Posterior vena cava (tissue), 2 donors: Measurements from ENCODE around the gene PRELP. TPM values are rescaled to one million over a fixed set of nuclear protein-coding genes. Genes with fewer than 3 reads are reported as not detected.
"Not testable (repeated sequence)": the region's sequence is repeated elsewhere in the genome, so short reads cannot be mapped to it uniquely, and the experiment has no call there.

Experiments
- DNase-seq: peaks from one replicate; pipeline ENCODE4 v3.0.0-alpha.2; 2020; ENCODE audit warnings: low spot score
- intact Hi-C, 2 donors: fragments of 100-400 bp; cut with DNase I; formaldehyde crosslinking; loops; one replicate each; pipeline versions ENCODE4 v1.14.1 to v1.14.2; 2022 to 2023
- long read RNA-seq, 2 donors: library from polyadenylated mRNA; unstranded; transcript quantifications; one replicate each; pipeline ENCODE4 v2.0.0, GENCODE V29; 2020 to 2021
- total RNA-seq, 2 donors: library from RNA; stranded (reverse); fragmentation: NEBNext Ultra II Directional; extraction: Animal tissue kit (Norgen Biotek cat#: 25700); gene quantifications; one replicate each; pipeline ENCODE4 v1.2.1, GENCODE V29; 2021
- donor health status: DM: yes; HTN: yes; CAD: no.
- donor health status: DM: yes; HTN: yes; CAD: no.

The PRELP gene
- 100 to 1,000 TPM; 172 to 283 TPM for total RNA-seq
- long read RNA-seq, donor 1, full-length matches to known transcripts, result 85 of 280 reads
- long read RNA-seq, donor 1, partial matches to known transcripts, result 152 of 280 reads
- long read RNA-seq, donor 1, other reads (novel, unspliced or antisense), result 43 of 280 reads
- long read RNA-seq, donor 2, full-length matches to known transcripts, result 122 of 333 reads
- long read RNA-seq, donor 2, partial matches to known transcripts, result 117 of 333 reads
- long read RNA-seq, donor 2, other reads (novel, unspliced or antisense), result 94 of 333 reads

GRCh38 chr1:203475012-203475981, at the start of gene PRELP:
Gene PRELP (plus strand): TSS chr1:203475806. CDS start chr1:203483185, 7,379 bp downstream.
- no peak for DNase-seq
- intact Hi-C loops, result loop anchor here in 1 of 2 donors (10.0 kb wide), 1 partner anchor 200 kb away; no protein-coding TSS in a partner anchor

DNA sequence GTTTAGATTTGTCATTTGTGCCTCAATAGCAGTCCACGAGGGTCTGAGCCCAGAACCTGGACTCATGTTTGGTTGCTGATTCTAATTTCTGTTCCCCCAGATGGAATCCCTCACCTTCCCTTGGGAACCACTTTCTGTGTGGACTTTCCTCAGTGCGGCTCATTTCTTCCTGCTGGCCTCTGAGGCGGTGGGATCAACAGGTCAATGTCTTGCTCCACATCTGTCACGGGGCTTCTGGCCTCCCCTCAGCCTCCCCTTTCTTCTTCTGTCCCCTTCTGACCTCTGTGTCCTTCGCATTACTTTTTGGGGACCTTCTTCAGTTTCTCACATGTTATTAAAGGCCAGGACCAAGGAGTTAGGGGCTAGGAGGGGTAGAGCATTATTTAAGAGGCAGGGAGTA, 49.2 kb upstream of the PRELP start:
- intact Hi-C loops, result no loop called here
- no peak for DNase-seq

- DNase-seq, result no peak
- intact Hi-C loops, result no loop called here
Observed at GRCh38 chr1:203426870-203427269, 48.7 kb upstream of the PRELP start.

- intact Hi-C loops, result no loop called here
- no peak for DNase-seq
Observed at GRCh38 chr1:203427451-203427850, 48.2 kb upstream of the PRELP start.

GRCh38 chr1:203428981-203429599, 46.5 kb upstream of the PRELP start:
- intact Hi-C loops, result no loop called here
- no peak for DNase-seq

DNA sequence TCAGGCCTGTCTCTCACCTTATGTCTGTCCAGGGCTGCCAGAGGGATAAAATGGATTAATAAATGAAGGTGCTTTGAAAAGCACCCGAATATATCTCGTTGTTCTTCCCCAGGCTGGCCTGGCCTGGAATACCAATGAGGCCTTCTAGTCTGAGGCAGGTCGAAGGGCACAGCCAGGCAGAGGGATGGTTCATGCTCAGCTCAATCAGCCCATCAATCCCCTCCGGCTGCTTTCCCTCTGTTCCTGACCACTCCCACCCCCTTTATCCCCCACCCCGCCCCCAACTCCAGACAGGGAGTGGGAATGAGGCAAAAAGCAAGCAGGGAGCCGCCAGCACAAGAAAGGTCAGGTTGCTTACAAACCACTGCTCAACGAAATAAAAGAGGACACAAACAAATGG, 40.0 kb upstream of the PRELP start:
- DNase-seq, result no peak
- intact Hi-C loops, result no loop called here

GRCh38 chr1:203437696-203438315, 37.8 kb upstream of the PRELP start:
- intact Hi-C loops, result no loop called here
- no peak for DNase-seq

GRCh38 chr1:203439131-203439730, 36.4 kb upstream of the PRELP start:
- intact Hi-C loops, result no loop called here
- DNase-seq, result no peak

DNA sequence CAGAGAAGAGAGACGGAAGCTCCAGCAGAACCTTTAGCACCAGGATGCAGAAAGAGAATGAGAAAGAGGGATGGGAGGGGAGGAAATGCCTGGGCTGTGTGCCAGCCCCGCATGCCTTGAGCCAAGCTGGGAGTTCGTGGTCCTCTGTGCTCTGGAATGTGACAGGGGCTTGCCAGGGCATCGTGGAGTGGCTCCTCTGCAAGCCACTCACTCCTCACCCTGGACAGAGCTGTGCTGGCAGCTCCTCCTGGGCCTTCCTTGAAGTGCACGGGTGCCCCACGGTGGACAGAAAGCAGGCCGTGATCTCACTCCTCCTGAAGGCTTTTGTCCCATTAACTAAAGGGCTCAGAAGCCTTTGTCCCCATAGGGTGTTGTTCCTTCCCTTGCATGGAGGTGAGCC, 34.8 kb upstream of the PRELP start:
- intact Hi-C loops, result loop anchor here (5.0 to 10.0 kb wide), 5 partner anchors 33 to 166 kb away; no protein-coding TSS in a partner anchor
- peak; percentile 92 for DNase-seq

DNA sequence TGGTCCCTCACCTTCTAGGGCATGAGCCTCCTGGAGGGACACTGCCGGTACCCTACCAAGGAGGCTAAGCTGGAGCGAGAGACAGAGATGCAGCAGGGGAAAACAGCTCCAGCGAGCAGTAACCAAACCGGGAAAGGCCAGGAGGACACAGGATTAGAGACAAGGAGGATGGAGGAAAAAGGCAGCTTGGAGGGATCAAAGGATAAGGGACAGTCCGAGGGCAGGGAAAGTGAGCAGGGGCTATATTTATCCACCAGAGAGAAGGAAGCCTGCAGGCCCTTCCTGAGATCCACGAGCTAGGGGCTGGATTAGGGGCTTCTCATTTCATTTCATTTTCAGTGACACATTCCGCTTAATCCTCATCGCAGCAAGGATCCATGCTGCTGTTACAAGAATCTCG, 33.8 kb upstream of the PRELP start:
- intact Hi-C loops, result loop anchor here (5.0 to 10.0 kb wide), 5 partner anchors 34 to 167 kb away; no protein-coding TSS in a partner anchor
- DNase-seq, result no peak

- DNase-seq, result peak; percentile 86
- intact Hi-C loops, result loop anchor here (5.0 to 10.0 kb wide), 5 partner anchors 36 to 168 kb away; no protein-coding TSS in a partner anchor
Observed at GRCh38 chr1:203442821-203443220, 32.8 kb upstream of the PRELP start.

GRCh38 chr1:203443296-203443695, 32.3 kb upstream of the PRELP start:
- DNase-seq, result no peak
- intact Hi-C loops, result loop anchor here (5.0 to 10.0 kb wide), 5 partner anchors 36 to 168 kb away; no protein-coding TSS in a partner anchor

- intact Hi-C loops, result loop anchor here (5.0 to 10.0 kb wide), 5 partner anchors 37 to 169 kb away; no protein-coding TSS in a partner anchor
Observed at GRCh38 chr1:203444171-203444576, 31.4 kb upstream of the PRELP start.

GRCh38 chr1:203447151-203447550, 28.5 kb upstream of the PRELP start:
- intact Hi-C loops, result loop anchor here in 1 of 2 donors (10.0 kb wide), 1 partner anchor 172 kb away; no protein-coding TSS in a partner anchor
- no peak for DNase-seq

More at GRCh38 chr1:203444171-203444576, 31.4 kb upstream of the PRELP start:
- no peak for DNase-seq

DNA sequence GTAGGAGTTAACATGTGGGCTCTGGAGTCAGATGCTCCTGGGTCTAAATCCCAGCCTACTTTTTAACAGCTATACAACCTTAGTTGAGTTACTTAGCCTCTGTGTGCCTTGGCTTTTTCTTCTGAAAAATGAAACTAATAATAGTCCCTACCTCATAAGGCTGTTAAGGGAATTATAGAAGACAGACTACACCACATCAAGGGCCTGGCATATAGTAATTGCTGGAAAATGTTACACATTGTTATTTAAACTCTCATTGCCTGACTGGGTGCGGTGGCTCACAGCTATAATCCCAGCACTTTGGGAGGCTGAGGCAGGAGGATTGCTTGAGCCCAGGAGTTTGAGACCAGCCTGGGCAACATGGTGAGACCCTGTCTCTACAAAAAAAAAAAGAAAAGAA, 28.0 kb upstream of the PRELP start:
- intact Hi-C loops, result loop anchor here in 1 of 2 donors (10.0 kb wide), 1 partner anchor 173 kb away; no protein-coding TSS in a partner anchor

DNA sequence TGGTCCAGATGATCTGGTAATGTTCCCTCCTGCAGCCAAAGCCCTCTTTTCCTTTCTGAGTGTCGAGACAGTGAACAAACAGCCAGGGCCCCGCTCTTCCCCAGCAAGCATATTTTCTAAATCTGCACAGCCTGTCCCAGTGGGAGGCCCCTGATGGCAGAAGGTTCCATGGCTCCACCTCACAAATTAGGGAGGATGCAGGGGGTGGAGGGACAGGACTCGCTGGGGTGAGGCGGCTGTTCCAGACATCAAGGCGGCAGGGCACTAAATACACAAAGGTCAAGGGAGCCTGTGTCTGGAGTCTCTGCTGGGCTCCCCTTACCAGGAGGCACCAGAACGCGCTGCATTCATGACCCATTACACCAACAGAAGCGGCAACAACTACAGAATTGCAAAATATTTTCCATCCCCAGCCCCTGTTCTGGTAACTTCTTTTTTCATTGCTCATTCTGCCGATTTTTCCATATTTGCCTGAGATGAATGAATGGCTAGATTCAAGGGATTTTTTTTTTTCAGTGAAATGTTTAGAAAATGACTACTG, 27.0 kb upstream of the PRELP start:
- DNase-seq, result peak; percentile 90
- intact Hi-C loops, result loop anchor here in 1 of 2 donors (10.0 kb wide), 1 partner anchor 174 kb away; no protein-coding TSS in a partner anchor

More for the DNA sequence above, 28.0 kb upstream of the PRELP start:
- DNase-seq, result not testable (repeated sequence)

GRCh38 chr1:203450001-203450400, 25.6 kb upstream of the PRELP start:
- no peak for DNase-seq
- intact Hi-C loops, result no loop called here
